ENCODE results near the gene C16orf95.
A peak's percentile ranks its signal among the peaks of the same experiment; 100 is the strongest.
"Not testable (repeated sequence)": the region's sequence is repeated elsewhere in the genome, so short reads cannot be mapped to it uniquely, and the experiment has no call there.

The C16orf95 gene

GRCh38 chr16:87346517-87347060 lies 29.4 kb upstream of the C16orf95 start:
- DNase-seq (ENCODE audit: low spot score): no peak

- no peak for DNase-seq (ENCODE audit: low spot score)
Measured at GRCh38 chr16:87345726-87346424, 28.7 kb upstream of the C16orf95 start.

DNA sequence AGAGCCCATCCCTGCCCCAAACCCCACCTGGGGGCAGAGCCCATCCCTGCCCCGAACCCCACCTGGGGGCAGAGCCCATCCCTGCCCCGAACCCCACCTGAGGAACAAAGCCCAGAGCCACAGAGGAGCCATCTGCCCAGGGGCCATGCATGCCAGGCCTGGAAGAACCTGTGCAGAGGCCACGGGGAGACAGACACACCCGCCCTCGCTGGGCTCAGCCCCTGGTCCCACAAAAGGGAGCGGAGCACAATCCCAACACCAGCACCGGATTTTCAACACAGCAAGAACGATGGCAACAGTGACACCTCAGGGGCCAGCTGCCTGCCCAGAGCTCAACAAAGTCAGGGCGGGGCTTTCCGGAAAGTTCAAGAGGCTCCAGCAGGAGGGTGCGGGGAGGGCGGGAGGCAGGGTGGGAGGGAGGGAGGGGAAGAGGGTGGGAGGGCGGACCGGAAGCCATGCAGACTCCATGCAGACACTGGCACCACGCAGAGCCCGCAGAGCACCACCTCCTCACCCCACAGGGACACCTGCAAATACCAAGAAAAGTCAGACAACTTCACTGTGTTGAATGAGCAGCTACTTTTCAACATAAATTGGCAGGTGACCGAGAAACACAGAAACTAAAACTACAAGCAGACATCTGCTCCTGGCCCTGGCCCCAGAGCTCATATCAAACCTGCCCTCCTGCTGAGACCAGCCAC lies 27.9 kb upstream of the C16orf95 start:
- DNase-seq (ENCODE audit: low spot score): no peak

GRCh38 chr16:87344165-87344930 lies 27.2 kb upstream of the C16orf95 start:
- DNase-seq (ENCODE audit: low spot score): no peak

GRCh38 chr16:87343753-87344050 lies 26.5 kb upstream of the C16orf95 start:
- no peak for DNase-seq (ENCODE audit: low spot score)

DNA sequence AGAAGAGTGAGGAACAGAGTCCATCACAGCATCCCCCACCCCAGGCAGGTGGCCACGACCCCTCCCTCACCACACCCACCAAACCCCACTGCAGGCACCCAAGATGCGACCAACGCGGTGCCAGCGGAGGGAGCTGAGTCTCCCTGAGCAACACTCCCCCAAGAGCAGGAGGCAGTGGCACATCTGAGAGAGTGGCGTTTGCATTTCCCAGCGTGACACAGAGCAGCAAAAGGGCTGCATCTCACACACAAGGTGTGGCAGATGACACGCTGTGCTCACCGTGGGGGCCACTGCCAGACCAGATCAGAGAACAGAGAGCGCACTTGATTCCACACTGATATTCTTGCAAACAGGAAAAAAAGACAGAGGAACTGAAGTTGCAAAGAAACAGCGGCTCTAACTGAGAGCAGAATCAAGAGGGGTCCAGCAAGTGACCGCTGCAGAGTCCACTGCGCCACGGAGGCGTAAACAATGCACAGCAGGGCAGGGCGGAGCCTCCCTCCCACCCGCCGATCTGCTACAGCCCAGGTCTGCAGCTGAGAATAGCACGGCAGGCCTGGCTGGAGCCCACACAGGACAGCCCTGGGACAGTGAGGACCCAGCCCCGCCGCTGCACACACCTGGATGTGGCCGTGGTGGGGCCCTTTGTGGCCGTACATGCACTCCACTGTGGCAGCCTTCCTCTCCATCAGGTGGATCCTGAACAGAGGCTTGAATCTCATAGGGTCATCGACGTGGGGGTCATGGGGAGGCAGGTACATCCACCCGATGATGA lies 26.0 kb upstream of the C16orf95 start:
- no peak for DNase-seq (ENCODE audit: low spot score)

DNA sequence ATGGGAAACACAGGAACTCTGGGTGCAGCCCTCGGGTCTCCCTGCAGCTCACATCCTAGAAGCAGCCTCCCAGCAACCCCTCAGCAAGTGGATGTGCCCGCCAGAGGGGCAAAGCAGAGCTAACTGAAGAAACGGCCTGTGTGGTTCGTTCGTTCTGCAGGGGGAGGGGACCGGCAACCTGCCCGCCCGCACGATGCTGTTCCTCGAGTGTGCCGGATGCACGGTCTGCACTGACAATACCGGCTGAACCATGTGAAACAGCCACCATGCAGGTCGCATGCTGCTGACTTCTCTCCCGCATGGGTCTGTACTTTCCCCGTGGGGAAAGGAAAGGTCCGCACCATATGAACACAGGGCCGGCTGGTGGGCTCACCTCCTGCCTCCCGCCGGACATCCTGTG lies 25.3 kb upstream of the C16orf95 start:
- no peak for DNase-seq (ENCODE audit: low spot score)

DNA sequence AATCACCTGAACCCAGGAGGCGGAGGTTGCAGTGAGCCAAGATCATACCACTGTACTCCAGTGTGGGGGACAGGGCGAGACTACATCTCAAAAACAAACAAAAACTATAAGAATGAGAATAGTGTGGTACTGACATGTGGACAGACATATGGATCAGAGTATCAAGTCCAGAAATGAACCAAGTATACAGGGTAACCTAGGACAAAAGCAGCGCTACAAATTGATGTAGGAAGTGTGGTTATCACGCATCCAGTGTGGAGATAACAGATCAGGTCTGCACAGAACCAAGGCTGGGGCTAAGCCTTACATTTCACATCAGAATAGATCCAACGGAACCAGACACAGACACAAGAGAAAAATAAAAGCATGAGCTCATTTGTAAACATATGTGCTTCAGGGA lies 23.0 kb upstream of the C16orf95 start:
- no peak for DNase-seq (ENCODE audit: low spot score)

DNA sequence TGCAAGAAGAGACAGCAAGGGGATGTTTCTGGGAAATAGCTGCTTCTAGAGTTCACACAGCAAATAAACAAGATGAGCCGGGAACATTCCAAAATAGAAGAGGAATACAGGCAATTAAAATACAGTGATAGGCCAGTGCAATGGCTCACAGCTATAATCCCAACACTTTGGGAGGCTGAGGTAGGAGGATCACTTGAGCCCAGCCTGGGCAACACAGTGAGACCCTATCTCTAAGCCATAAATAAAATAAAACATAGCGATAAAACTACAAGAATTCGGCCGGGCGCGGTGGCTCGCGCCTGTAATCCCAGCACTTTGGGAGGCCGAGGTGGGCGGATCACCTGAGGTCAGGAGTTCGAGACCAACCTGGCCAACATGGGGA lies 22.5 kb upstream of the C16orf95 start:
- not testable (repeated sequence) for DNase-seq (ENCODE audit: low spot score)

DNA sequence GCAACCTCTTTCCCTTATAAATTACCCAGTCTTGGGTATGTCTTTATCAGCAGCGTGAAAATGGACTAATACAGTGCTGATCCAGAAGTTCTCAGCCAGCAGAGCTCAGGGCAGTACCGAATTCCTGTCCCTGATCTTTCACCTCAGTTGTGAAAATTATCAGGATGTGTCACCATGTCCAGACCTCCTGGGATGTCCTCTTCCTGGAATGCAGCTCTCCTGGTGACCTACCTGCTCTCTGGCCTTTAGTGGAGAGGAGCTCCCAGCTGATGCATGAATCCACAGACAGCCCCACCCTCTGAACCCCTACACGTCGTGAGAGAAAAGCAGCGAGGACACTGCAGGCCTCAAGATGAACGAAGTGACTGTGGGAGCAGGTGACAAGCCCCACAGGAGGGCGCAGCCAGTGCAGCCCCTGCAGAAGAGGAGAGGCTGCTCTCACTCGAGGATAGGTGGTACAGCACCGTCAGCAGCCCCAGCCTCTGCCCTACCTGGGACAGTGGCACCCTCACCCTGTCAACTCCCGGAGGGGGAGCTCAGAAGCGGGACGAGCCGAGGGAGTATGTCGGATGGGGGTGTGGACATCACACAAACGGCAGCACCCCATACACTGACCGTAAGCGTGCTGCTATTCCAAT lies 22.0 kb upstream of the C16orf95 start:
- no peak for DNase-seq (ENCODE audit: low spot score)

- no peak for DNase-seq (ENCODE audit: low spot score)
Measured at GRCh38 chr16:87338155-87338765, 21.1 kb upstream of the C16orf95 start.

GRCh38 chr16:87337262-87337771 lies 20.1 kb upstream of the C16orf95 start:
- DNase-seq (ENCODE audit: low spot score): no peak

DNA sequence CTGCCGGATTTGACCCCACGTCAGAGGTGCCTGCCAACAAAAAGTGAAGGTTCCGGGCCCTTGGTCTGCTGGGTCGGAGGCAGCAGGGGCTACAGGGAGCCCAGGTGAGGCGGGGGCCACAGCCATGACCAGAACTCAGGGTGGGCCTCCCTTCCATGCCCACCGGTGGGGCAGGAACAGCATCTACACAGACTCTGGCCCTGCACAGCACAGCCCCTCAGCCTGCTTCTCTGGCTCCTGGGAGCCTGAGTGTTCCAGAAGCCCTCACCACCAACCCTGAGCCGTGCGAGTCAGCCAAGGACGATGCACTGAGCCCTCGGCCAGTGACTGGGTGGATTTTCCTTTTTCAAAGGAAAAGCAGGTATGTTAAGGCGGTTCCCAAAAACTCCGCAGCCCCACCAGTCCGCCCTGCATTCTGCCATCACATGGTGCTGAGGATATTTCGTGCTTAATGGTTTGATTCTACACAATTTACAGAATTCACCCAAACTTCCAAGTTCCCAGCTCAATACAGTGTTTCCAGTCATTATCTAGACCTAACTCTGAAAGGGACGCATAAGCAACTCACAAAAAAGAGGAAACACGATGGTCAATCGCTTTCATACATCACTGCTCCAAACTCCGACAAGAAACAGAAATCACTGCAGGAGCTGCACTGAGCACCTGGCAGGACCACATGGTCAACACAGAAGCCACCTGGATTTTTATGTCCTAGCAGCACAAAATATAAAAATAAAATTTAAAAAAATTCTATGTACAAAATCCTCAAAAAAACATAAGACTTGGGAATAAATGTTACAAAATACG lies 19.4 kb upstream of the C16orf95 start:
- no peak for DNase-seq (ENCODE audit: low spot score)

DNA sequence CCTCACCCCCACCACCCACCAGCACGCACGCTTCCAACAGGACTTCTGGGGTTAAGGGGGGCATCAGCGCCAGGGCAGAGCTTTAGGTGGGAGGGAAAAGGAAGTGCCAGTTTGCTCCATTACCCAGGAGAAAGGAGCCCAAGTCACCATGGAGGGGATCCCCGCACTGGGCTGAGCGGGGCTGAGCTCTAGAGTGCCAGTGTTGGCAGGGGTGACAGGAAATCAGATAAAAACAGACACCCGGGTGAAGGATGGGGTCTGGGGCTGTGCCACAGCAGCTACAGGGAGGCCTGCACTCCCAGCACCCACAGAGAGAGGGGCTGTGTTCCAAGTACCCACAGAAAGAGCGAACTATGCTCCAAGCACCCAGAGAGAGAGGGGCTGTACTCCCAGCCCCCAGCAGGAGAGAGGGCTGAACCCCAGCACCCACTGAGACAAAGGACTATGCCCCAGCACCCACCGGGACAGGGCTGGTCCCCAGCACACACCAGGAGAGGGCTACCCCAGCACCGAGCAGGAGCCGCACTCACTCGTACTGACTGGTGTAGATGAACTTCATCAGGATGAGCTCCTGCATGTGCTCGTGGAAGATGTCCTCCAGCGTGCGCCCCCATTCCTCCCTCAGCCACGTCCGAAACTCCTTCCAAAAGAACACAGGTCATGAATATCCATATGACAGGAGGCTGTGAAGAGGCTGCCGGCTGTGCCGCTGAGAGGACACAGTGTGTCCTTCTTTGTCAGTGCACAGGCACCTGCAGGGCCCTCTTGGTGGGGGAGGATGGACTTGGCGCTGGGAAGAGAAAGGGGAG lies 18.6 kb upstream of the C16orf95 start:
- no peak for DNase-seq (ENCODE audit: low spot score)

DNA sequence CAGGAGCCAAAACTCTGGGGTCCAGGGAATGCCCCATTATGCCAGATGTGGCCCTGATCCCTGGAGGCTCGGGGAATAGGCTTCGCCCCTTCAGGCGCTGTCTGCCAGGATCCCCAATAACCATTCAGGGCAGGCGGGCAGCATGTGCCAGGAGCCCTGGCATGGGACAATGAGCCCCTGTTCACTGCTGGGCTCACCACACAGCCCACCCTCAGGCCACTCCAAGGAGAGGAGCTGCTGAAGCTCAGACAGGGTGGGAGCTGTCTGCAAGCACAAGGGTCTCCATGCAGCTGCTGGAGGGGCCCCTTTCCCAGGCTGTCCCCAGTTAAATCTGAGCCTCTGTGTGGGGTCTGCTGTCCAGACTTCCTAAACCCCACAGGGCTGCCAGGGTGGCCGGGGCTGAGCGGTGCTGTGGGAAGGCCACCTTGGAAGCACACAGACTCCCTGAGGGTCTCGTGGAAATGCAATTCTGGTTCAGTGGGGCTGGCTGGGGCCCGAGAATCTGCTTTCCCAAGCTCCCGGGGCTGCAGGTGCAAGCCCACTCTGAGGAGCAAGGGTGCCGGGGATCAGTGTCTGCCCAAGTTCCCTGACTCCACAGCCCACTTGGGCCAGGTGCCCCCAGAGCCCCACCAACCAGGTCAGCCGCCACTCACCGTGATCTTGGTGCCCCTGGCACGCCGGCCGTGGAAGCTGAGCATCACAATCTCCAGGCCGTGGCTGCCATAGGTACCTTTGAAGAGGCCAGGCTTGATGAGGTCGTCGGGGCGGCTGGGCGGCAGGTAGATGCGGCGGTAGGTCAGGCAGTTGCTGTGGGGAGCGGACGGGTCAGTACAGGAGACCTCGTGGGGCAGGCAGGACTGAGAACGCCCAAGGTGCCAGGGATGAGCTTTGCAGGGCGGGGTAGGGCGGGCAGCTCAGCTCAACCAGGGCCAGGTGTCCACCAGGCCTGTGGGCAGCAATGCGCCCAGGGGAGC lies 17.7 kb upstream of the C16orf95 start:
- no peak for DNase-seq (ENCODE audit: low spot score)

- no peak for DNase-seq (ENCODE audit: low spot score)
Measured at GRCh38 chr16:87333581-87334331, 16.6 kb upstream of the C16orf95 start.

GRCh38 chr16:87333101-87333500 lies 15.9 kb upstream of the C16orf95 start:
- DNase-seq (ENCODE audit: low spot score): peak; percentile 84
